ENCODE measurements around the gene AKR1A1. TPM values are rescaled to one million over a fixed set of nuclear protein-coding genes. Genes with fewer than 3 reads are reported as not detected.
A peak's percentile ranks its signal among the peaks of the same experiment; 100 is the strongest.

The AKR1A1 gene
- total and polyA plus RNA-seq, 2 experiments from 2014 or later: 145 to 291 TPM

DNA sequence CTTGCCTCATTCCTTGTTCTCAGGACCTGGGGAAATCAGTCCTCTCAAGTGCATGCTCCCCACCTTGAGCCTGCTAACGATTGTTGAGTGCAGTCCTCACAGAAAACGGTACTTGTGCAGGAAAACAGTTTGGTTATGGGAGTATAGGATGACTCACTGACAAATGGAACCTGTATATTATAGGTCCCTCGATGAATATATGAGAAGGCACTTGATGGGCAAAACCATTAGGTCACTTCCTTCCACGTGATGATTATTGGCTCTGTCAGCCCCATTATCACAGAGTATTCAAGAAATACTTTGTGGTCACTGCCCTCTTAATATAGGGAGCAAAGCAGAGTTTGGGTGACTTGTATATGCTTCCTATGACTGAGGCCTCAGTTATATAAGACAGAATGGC, 67.0 kb downstream of the AKR1A1 start:
- DNase-seq (ENCODE audit: low read depth in 1 of 2, low spot score in 1 of 2): peak in 1 of 2 donors; percentile 30
- TF ChIP-seq, protein P1, sequence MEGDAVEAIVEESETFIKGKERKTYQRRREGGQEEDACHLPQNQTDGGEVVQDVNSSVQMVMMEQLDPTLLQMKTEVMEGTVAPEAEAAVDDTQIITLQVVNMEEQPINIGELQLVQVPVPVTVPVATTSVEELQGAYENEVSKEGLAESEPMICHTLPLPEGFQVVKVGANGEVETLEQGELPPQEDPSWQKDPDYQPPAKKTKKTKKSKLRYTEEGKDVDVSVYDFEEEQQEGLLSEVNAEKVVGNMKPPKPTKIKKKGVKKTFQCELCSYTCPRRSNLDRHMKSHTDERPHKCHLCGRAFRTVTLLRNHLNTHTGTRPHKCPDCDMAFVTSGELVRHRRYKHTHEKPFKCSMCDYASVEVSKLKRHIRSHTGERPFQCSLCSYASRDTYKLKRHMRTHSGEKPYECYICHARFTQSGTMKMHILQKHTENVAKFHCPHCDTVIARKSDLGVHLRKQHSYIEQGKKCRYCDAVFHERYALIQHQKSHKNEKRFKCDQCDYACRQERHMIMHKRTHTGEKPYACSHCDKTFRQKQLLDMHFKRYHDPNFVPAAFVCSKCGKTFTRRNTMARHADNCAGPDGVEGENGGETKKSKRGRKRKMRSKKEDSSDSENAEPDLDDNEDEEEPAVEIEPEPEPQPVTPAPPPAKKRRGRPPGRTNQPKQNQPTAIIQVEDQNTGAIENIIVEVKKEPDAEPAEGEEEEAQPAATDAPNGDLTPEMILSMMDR (IDR thresholded peaks at IDR 0.05; ENCODE audit: low read depth, low read length): no peak
- H3K9me3 ChIP-seq (ENCODE audit: low read depth): no peaks in the 10 kb centered on the region
- no peak overlapping the region for H3K27ac ChIP-seq
- no peak overlapping the region for H3K4me3 ChIP-seq
- no peaks in the 10 kb centered on the region for H3K27me3 ChIP-seq
- peaks cover 55% of the 10 kb centered on the region for H3K36me3 ChIP-seq
- H3K4me1 ChIP-seq (ENCODE audit: low read depth): no peaks in the 10 kb centered on the region

DNA sequence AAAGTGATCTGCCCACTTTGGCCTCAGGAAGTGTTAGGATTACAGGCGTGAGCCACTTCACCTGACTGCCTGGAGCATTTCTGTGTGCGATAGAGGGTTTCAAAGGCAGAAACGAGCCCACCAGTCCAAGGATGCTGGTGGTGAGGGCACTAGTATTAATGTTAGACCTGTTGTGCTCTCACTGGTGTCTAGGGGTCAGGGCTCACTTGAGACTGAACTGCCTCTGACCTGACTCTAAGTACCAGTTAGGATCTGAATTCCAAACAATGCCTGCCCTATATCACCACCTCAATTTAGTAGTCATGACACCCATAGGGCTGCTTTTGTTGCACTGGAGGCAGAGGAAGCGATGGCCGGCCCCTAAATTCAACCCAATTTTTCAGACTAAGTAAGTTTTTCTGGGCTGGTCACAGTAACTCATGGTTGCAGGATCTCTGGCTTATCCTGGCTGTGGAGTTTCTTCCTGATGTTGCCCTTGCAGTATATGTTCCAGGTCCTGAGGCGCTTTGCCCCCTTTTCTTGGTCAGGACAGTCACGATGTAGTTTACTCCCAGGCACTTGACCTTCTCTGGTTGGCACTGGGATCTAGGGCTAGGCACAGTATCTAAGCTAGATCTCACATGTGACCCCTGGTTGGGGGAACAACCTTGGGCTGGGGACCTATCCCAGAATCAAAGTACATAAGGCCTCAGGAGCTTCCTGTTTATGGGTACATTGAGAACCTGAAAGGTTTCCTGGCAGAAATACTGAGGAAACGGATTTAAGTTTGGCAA, 68.7 kb downstream of the AKR1A1 start:
- peaks cover 40% of the 10 kb centered on the region for H3K36me3 ChIP-seq
- no peaks in the 10 kb centered on the region for H3K9me3 ChIP-seq (ENCODE audit: low read depth)
- no peak for DNase-seq (ENCODE audit: low read depth in 1 of 2, low spot score in 1 of 2)
- TF ChIP-seq, protein P1 (IDR thresholded peaks at IDR 0.05; ENCODE audit: low read depth, low read length): no peak
- no peaks in the 10 kb centered on the region for H3K4me1 ChIP-seq (ENCODE audit: low read depth)
- no peak overlapping the region for H3K4me3 ChIP-seq
- peak overlapping the region; percentile 70 for H3K27ac ChIP-seq
- no peaks in the 10 kb centered on the region for H3K27me3 ChIP-seq

Other genes starting within 250 kb of the AKR1A1 start
- gene HPDL, start 223.9 kb upstream of the AKR1A1 start, total RNA-seq: 1.4 and 3.3 TPM in 2 replicates
- gene HPDL, start 223.9 kb upstream of the AKR1A1 start, polyA plus RNA-seq: 1.3 and 4.7 TPM in 2 replicates
- gene TOE1, start 210.7 kb upstream of the AKR1A1 start, total RNA-seq: 9.1 and 15.5 TPM in 2 replicates
- 8.6 and 13.4 TPM in 2 replicates for gene TOE1, start 210.7 kb upstream of the AKR1A1 start, polyA plus RNA-seq
- 25.8 and 35.6 TPM in 2 replicates for gene MUTYH, start 210.4 kb upstream of the AKR1A1 start, total RNA-seq
- 27.1 and 31.0 TPM in 2 replicates for gene MUTYH, start 210.4 kb upstream of the AKR1A1 start, polyA plus RNA-seq
- gene TESK2, start 59.7 kb upstream of the AKR1A1 start, total RNA-seq: 7.8 and 13.9 TPM in 2 replicates
- gene TESK2, start 59.7 kb upstream of the AKR1A1 start, polyA plus RNA-seq: 8.3 and 8.4 TPM in 2 replicates
- 2.1 and 2.4 TPM in 2 replicates for gene CCDC163, start 50.8 kb upstream of the AKR1A1 start, total RNA-seq
- 2.1 and 4.9 TPM in 2 replicates for gene CCDC163, start 50.8 kb upstream of the AKR1A1 start, polyA plus RNA-seq
- gene MMACHC, start 50.5 kb upstream of the AKR1A1 start, total RNA-seq: 8.2 and 10.0 TPM in 2 replicates
- gene MMACHC, start 50.5 kb upstream of the AKR1A1 start, polyA plus RNA-seq: 1.8 and 6.0 TPM in 2 replicates
- gene PRDX1, start 28.9 kb upstream of the AKR1A1 start, total RNA-seq: 526 and 782 TPM in 2 replicates
- gene PRDX1, start 28.9 kb upstream of the AKR1A1 start, polyA plus RNA-seq: 1,545 and 1,744 TPM in 2 replicates
- 54.9 and 89.3 TPM in 2 replicates for gene NASP, start 33.2 kb downstream of the AKR1A1 start, total RNA-seq
- gene NASP, start 33.2 kb downstream of the AKR1A1 start, polyA plus RNA-seq: 172 and 174 TPM in 2 replicates
- 2.9 and 7.5 TPM in 2 replicates for gene CCDC17, start 73.2 kb downstream of the AKR1A1 start, total RNA-seq
- gene CCDC17, start 73.2 kb downstream of the AKR1A1 start, polyA plus RNA-seq: 1.9 and 3.1 TPM in 2 replicates
- gene GPBP1L1, start 135.7 kb downstream of the AKR1A1 start, total RNA-seq: 69.7 and 96.3 TPM in 2 replicates
- 79.5 and 123 TPM in 2 replicates for gene GPBP1L1, start 135.7 kb downstream of the AKR1A1 start, polyA plus RNA-seq
- gene TMEM69, start 137.4 kb downstream of the AKR1A1 start, total RNA-seq: 30.1 and 31.3 TPM in 2 replicates
- 69.7 and 69.8 TPM in 2 replicates for gene TMEM69, start 137.4 kb downstream of the AKR1A1 start, polyA plus RNA-seq
- 5.7 and 7.3 TPM in 2 replicates for gene IPP, start 199.8 kb downstream of the AKR1A1 start, total RNA-seq
- gene IPP, start 199.8 kb downstream of the AKR1A1 start, polyA plus RNA-seq: 12.1 and 24.9 TPM in 2 replicates